ENCODE data around the gene KRT31. TPM values are rescaled to one million over a fixed set of nuclear protein-coding genes. Genes with fewer than 3 reads are reported as not detected.
A peak's percentile ranks its signal among the peaks of the same experiment; 100 is the strongest.
"Not testable (repeated sequence)": the region's sequence is repeated elsewhere in the genome, so short reads cannot be mapped to it uniquely, and the experiment has no call there.

The KRT31 gene
- polyA plus RNA-seq, 10 donors: 3.3 to 6.5 (median 4.7) TPM

DNA sequence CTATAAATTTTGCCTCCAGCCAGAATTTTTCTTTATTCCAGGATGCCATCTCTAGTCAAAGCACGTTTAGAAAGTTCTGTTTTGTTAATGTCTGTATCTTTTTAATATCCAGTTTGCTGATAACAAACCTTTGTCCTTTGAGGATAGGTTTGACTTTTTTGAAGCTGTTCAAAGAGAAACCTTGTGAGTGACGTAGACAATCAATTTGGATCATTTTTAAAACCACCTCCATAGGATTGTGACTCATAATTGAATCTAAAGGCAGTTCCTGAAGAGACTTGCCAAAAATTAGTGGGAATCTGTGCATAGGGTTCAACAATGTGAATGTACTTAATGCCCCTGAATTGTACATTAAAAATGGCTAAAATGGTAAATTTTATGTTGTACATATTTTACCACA, 5.9 kb downstream of the KRT31 start:
- DNase-seq: no peak

DNA sequence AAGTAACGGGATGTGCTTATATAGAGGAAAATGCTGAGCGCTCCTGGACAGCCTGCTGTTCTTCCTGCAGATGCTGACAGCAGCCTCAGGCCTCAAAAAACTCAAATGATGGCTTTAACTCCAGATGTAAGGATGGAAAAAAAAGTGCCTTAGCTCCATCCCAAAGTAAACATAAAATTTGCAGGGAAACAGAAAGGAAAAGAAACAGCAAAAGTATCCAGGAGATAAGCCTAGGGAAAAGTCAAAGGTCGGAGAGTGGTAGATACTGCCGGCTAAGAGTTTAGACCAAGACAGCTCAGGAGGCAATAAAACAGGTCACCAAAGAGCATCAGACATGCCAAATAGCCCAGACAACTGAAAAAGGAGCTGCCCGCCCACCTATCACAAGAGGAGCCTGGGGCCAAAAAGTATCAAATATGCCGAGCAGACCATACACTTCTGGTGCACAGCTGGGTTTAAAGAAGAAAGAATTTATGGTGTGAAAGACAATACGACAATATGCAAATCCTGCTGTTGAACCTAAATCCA, 6.9 kb downstream of the KRT31 start:
- no peak for DNase-seq

DNA sequence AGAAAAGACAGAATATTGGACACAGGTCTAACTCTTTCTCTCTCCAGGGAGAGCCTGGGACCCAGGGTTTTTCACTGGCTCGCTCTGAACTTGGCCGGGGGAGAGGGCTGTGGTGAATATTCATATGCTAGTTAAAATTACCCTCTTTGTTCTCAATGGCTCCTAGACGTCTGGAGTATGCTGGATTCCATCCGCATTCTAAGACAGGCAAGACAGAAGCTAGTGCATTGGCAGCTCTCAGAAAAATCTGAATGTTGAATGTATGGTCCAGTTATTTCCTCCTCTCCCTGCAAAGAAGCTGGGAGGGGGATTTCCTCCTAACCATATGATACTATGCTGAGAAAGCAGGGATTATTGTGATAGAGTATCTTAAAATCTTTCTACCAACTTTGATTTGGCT, 9.7 kb downstream of the KRT31 start:
- DNase-seq: no peak

DNA sequence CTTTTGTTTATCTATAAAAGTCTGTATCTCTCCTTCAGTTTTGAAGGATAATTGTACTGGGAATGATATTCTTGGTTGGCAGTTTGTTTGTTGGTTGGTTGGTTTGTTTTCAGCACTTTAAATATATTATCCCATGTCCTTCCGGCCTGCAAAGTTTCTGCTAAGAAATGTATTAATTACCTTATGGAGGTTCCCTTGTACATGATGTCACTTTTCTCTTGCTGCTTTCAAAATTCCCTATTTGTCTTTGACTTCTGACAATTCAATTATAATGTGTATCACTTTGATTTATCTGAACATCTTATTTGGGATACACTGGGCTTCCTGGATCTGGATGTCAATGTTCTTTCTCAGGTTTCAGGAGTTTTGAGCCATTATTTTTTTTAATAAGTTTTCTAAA, 11.2 kb downstream of the KRT31 start:
- DNase-seq: no peak

DNA sequence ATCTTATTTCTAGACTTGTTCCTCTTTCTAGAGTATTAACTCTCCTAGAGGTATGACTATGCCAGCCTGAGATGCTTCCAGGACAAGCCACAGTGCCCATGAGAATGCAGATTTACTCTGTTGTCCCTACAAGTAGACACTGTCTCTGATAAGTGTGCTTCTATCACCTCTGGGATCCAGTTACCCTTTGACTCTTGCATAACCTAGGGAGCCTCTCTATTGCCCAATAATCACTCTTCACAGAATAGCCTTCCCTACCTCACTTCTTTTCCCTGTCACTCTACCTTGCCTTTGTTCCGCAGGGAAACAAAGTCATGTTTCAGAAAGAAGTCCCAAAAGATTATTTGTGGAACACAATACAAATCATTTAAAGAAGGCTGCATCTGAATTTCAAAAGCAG, 13.7 kb downstream of the KRT31 start:
- DNase-seq: no peak

DNA sequence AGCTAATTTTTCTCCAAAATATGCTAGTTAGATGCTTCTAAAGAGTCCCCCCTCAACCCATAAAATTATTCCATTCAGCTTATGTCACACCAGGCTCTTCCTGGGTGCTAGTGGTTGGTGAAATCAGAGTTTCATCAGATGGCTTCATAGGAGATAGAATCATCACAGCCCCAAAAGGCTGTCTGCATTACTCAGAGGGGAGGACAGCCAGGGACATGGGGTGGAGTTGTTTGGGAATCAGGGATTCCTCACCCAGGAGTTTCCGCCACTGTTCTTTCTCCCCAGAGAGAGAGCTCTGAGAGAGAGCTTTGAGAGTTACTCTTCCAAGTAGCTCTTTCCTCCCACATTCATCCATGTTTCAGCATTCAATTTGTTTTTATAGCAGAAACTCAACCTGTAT, 15.0 kb downstream of the KRT31 start:
- no peak for DNase-seq

DNA sequence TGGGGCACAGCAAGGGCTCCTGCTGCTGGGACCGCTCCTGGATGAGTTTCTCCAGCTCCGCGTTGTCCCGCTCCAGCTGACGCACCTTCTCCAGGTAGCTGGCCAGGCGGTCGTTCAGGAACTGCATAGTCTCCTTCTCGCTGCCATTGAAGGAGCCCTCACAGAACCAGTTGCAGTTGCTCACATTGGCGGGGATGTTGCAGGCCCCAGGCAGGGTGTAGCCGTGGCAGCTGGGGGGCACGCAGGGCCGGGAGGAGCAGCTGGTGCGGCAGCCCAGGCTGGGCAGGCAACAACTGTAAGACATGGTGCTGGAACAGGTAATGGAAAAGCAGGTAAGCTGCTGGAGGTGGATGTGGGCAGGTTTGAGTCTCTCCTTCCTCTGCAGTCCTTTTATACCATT, 15.5 kb downstream of the KRT31 start, which contains the start of gene KRT34:
Gene KRT34 (minus strand): TSS at position 364 of the 400 bp plus-strand sequence. CDS start 60 bp downstream, at position 304.
- not testable (repeated sequence) for DNase-seq

DNA sequence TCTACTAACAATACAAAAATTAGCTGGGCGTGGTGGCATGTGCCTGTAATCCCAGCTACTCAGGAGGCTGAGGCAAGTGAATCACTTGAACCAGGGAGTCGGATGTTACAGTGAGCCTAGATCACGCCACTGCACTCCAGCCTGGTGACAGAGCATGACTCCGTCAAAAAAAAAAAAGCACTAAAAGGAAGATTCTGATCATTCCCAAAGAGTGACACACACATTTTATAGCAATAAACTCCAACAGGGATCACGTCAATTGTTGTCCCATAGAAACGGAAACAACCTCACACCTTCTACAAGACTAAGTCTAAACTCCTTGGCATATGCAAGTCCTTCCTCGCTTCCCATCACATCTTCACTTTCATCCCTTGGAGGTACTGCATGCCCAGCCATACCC, 17.3 kb downstream of the KRT31 start:
- peak in 1 of 3 donors; percentile 56 for DNase-seq

DNA sequence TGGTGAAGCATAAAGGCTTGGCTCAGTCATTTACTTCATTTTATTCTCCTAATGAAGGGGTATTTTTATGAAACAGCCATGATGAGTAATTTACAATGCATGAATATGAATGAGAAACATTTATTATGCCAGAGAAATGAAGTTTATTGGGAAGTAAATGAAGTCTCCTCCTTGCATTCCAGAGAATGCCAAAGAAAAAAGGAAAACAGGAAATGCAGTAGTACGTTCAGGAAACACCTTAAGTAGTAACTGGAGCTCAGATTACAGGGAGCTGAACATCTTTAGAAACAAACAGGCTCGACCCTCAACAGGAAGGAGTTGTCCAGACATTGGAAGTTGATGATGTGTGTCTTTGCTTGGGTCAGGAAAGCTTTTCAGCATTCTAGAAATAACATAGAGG, 19.9 kb downstream of the KRT31 start:
- no peak for DNase-seq

DNA sequence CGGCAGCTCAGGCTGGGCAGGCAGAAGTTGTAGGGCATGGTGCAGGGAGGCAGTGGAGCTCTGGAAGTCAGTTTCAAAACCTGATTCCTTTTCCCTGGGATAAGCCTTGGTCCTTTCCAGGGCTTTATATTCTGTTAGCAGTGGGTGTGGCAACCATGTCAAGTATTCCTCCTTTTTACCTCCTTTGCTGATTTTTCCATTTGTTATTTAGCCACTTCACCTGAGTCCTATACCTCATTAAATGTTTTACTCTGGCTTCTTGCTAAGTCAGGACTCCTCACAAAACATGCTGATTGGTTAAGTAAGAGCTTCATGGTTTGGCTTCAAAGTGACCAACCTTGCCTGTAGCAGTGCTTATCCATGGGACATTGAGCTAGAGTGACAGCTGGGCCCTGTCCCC, 27.7 kb downstream of the KRT31 start, which contains the start of gene KRT33B:
Gene KRT33B (minus strand): TSS at position 101 of the 400 bp plus-strand sequence. CDS start 63 bp downstream, at position 38.
- no peak for DNase-seq

DNA sequence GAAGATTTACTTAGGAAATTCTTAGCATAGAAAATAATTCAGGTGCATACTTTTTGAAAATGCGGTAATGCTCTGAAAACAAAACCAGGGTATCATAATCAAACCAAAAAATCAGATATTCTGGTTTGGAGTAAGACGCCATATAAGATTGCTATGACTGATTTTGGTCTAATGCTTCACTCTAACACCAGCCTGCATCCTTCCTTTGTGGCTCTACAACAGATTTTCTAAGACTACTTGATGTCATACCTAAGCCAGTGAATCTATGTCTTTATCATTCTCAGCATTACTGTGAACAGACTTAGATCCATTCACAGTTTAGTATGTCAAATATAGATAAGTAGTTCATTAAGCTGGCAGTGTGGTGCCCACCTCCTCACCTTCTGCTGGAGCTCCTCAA, 28.4 kb downstream of the KRT31 start:
- no peak for DNase-seq

DNA sequence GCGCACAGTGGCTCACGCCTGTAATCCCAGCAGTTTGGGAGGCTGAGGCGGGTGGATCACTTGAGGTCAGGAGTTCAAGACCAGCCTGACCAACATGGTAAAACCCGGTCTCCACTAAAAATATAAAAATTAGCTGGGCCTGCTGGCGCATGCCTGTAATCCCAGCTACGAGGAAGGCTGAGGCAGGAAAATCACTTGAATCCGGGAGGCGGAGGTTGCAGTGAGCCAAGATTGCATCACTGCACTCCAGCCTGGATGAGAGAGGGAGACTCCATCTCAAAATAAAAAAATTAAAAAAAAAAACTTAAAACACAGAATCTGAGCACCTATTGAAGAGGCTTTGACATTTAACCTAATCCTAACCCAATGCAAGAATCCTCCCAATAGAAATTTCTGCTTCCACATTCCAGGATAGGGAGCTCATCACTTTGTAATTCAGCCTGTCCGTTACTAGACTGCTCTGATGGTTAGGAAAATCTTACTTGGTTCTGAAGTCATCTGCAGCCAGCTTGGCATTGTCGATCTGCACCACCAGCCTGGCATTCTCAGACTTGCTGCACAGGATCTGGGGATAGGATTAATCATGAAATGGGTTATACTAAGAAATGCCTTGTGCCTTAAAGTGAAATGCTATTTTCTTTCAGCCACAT, 29.9 kb downstream of the KRT31 start:
- peak in 2 of 3 donors; percentile 6 to 29 for DNase-seq

DNA sequence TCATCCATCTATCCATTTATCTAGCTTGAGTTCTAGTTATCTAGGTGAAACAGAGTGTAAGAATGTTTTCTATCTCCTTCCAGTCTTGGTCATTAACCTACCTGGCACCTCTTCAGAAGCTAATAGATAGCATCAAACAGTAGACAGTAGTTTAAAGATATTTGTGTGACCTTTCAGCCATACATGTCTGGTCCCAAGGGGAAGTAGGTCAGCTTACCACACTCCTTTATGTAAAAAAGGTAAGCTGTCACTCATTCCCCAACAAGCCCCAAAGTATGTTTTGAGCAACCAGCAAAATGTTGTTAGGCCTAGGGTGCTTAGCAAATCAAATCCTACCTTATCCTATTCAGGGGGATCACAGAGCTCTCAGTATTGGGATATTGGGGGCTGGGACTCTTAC, 31.3 kb downstream of the KRT31 start:
- DNase-seq: no peak

DNA sequence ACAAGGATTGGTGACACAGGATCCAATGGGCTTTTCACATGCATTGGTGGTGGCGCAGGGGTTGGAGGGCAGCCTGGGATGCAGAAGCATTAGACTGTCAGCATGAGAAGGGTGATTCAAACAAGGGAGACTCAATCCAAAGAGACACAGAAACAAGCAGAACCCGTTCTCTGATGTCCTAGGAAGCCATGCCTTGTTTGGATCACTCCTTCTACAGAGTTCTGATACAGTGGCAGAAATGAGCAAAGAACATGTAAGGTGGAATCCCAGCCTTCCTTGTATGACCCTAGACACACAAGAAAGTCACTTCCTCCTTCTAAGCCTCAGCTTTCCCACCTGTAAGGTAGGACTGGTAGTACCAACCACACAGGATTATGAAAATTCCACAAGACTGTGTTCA, 33.5 kb downstream of the KRT31 start:
- DNase-seq: no peak

DNA sequence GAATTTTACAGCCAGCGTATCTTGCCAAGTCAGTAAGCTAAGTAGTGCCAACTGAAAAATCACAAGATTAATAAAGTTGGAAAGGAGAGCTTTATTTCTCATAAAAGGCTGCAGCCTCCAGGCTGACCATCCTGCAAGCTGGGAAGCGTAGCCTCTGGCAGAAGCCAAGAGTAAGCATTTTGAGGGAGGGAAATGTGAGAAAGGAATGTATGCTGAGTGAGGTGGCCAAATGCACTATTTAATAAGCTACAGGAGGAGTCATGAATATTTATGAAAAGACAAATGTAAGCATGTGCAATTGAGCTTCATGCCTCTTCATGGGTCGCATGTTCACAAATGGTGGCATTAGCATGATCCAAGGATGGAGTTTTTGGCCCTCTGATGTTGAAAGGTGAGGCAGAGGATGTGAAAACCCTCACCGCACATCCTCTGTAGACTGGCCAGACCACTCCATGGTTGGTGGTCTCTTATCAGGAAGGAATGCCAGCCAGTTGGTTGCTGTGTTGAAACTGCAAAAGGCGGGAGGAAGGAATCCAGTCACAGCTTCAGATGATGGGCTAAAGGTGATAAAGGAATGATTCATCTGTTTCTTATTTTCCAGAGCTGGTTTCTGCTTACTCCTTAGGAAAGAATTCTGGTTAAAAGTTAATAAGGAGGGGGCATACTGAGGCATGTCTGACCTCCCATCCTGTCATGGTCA, 37.0 kb downstream of the KRT31 start:
- DNase-seq: peak in 1 of 3 donors; percentile 41

DNA sequence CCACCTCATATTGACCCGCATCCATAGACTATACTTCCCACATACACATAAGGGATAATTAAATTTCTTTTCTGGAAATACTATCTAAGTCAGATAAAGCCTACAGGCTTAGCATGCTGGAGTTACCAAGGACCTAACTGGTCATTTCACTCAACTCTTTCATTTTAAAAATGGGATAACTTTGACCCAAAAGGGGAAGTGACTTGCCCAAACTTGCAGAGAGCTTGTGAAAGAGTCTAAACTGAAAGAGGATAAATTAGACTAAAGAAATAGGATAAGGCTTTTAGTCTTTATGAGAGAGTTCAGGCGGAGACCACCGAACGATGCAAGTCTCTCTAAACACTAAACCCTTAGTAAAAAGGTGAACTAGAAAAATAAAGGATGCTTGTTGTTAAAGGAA, 42.9 kb downstream of the KRT31 start:
- DNase-seq: no peak

DNA sequence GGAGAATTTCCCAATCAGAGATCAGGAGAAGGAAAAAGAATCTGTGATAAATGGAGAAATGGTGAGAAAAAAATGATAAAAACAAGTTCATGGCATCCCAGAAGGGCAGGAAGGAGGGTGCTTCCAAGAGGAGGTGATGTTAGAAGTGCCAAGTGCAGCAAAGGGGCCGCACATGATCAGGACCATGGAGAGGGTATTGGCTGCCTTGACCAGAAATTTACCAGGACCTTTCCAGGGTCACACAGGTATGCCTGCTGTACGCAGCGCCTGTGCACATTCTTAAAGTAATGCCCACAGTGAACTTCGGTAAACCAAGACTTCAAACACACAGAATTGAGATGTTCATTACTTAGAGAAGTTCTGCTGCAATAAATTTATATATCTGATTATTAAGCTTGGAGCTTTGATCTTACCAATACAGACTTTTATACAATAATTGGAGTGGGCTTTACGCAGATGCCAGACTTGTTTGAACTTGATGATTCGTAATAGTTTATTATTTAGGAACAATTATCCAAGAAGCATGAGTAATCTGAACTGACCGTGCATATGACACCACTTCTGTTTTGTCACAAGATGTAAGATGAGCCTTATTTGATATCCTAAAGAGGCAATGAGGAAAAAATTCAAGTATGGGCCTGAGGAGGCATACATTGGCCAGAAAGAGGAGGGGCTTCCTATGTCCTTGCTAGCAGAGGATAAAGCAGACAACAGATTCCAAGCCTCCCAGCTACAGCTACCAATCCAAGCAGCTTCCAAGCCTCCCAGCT, 44.6 kb downstream of the KRT31 start:
- no peak for DNase-seq

DNA sequence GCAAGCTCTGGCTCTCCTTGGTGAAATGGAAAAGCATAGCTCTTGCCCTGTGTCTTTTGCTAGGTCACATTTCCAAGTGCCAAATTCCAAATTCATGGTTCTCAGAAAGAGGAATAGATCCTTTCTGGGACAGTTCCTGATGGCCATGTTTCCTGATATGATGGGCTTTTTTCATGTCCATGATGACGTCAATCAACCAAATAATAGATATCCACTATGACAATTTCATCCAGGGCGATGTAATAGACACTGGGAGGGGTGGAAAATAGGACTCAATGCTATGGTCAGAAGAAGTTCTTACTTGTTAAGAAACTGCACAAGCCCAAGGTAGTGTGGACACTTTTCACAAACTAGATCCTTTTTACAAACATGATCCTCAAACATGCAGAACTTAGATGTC, 46.2 kb downstream of the KRT31 start:
- DNase-seq: no peak

DNA sequence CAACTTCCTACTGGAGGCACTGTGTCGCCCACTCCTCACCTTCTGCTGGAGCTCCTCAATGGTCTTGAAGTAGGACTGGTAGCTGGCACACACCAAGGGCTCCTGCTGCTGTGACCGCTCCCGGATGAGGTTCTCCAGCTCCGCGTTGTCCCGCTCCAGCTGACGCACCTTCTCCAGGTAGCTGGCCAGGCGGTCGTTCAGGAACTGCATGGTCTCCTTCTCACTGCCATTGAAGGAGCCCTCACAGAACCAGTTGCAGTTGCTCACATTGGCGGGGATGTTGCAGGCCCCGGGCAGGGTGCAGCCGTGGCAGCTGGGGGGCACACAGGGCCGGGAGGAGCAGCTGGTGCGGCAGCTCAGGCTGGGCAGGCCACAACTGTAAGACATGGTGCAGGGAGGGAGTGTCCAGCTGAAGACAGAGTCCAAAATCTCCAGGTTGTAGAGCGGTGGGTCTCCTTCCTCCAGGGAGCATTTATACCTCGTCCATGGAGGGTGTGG, 47.0 kb downstream of the KRT31 start, which contains the start of gene KRT33A:
Gene KRT33A (minus strand): TSS at position 448 of the 498 bp plus-strand sequence. CDS start 61 bp downstream, at position 387.
- not testable (repeated sequence) for DNase-seq

DNA sequence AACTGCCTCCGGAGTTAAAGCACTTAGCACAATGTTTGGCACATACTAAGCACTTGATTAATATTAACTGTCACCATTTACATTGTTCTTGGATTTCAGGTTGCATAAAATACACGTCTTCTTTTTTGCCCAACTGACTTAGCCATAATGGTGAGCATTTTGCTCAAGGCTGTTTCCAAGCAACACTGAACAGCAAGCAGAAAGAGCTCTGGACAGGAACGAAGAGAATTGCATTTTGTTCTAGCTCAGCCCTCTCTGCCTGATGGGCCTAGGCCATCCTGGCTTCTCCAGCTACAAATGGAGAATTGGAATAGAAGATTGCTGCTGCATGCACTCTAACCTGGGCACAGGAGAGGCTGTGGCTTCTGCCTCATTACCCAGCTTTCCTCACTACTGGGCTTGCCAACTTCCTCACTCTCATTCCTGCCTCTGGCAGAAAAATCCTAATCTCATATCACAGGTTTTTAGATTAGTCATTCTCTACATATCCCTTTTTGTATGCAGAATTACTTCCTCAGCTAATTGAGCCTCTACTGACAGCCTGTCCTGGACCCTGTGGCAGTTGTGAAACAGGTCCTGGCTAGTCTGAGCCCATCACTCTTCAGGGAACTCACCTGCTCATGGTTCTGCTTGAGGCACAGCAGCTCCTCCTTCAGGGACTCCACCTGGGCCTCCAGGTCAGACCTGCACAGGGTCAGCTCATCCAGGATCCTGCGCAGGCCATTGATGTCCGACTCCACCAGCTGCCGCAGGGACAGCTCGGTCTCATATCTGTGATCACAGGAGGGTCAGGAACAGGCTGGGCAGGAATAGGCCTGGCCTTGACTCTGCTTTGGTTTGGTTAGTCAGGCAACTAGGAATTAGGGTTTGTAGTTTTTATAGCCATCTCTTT, 49.3 kb downstream of the KRT31 start:
- DNase-seq: no peak

DNA sequence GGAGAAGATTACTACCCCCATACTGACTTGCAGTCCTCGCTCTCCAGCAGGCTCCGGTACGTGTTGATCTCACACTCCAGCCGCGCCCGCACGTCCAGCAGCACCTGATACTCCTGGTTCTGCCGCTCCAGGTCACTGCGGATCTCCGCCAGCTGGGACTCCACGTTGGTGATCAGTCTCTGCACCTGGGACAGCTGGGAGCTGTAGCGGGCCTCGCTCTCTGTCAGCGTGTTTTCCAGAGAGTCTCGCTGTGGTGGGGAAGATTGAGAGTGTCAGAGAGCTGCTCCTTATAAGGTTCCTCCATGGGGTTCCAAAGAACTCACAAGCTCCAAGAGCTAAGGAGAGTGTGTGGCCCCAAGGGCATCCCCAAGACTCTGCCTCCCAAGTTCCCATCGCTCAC, 51.0 kb downstream of the KRT31 start:
- DNase-seq: not testable (repeated sequence)

Data from muscle of back (tissue), 11 donors.